ENCODE data around the gene TNFAIP1.

Gene TNFAIP1

GRCh38 chr17:28386391-28386790, 50.8 kb downstream of the TNFAIP1 start:
- TF ChIP-seq CTCF (IDR thresholded peaks at IDR 0.05; ENCODE audit: low read depth, low read length), result no peak
- H3K4me3 ChIP-seq (ENCODE audit: low read depth, low read length), result no peak overlapping the region

- TF ChIP-seq CTCF (IDR thresholded peaks at IDR 0.05; ENCODE audit: low read depth, low read length), result no peak
- H3K4me3 ChIP-seq (ENCODE audit: low read depth, low read length), result no peak overlapping the region
These were observed 52.5 kb downstream of the TNFAIP1 start for GRCh38 chr17:28388106-28388505.

- TF ChIP-seq CTCF (IDR thresholded peaks at IDR 0.05; ENCODE audit: low read depth, low read length), result no peak
- no peak overlapping the region for H3K4me3 ChIP-seq (ENCODE audit: low read depth, low read length)
These were observed 54.6 kb downstream of the TNFAIP1 start for GRCh38 chr17:28390141-28390540.

GRCh38 chr17:28390563-28390962, 55.0 kb downstream of the TNFAIP1 start:
- H3K4me3 ChIP-seq (ENCODE audit: low read depth, low read length), result no peak overlapping the region
- TF ChIP-seq CTCF (IDR thresholded peaks at IDR 0.05; ENCODE audit: low read depth, low read length), result no peak

- no peak overlapping the region for H3K4me3 ChIP-seq (ENCODE audit: low read depth, low read length)
- no peak for TF ChIP-seq CTCF (IDR thresholded peaks at IDR 0.05; ENCODE audit: low read depth, low read length)
These were observed 55.4 kb downstream of the TNFAIP1 start for GRCh38 chr17:28390984-28391383.

- no peak for TF ChIP-seq CTCF (IDR thresholded peaks at IDR 0.05; ENCODE audit: low read depth, low read length)
- H3K4me3 ChIP-seq (ENCODE audit: low read depth, low read length), result no peak overlapping the region
These were observed 55.8 kb downstream of the TNFAIP1 start for GRCh38 chr17:28391401-28391800.

GRCh38 chr17:28392491-28392890, 56.9 kb downstream of the TNFAIP1 start:
- TF ChIP-seq CTCF (IDR thresholded peaks at IDR 0.05; ENCODE audit: low read depth, low read length), result no peak
- no peak overlapping the region for H3K4me3 ChIP-seq (ENCODE audit: low read depth, low read length)

Measured in WI38 (cell line).